ENCODE results near the gene EPHB2. TPM values are rescaled to one million over a fixed set of nuclear protein-coding genes. Genes with fewer than 3 reads are reported as not detected.

EPHB2 gene
- total RNA-seq, 1 donor from 2014 or later = 10.7 TPM

- H3K4me3 Mint-ChIP-seq (ENCODE audit: unreplicated experiment) = no peak overlapping the region
- no peaks in the 10 kb centered on the region for H3K9me3 Mint-ChIP-seq (ENCODE audit: unreplicated experiment)
- no peaks in the 10 kb centered on the region for H3K27me3 Mint-ChIP-seq (ENCODE audit: unreplicated experiment)
- peaks cover 4% of the 10 kb centered on the region for H3K36me3 Mint-ChIP-seq (ENCODE audit: low read depth, unreplicated experiment)
- H3K27ac Mint-ChIP-seq (ENCODE audit: unreplicated experiment) = no peak overlapping the region
- DNase-seq (ENCODE audit: low spot score) = no peak
- no peak for TF ChIP-seq CTCF (IDR thresholded peaks at IDR 0.05; ENCODE audit: unreplicated experiment)
- H3K4me1 Mint-ChIP-seq (ENCODE audit: unreplicated experiment) = peaks cover 6% of the 10 kb centered on the region
These were observed 199.6 kb downstream of the EPHB2 start for GRCh38 chr1:22910286-22910685.

- no peak for DNase-seq (ENCODE audit: low spot score)
These were observed 200.5 kb downstream of the EPHB2 start for GRCh38 chr1:22910986-22911651.

GRCh38 chr1:22912311-22912710, 201.7 kb downstream of the EPHB2 start:
- Mint-ChIP-seq H3K27ac (ENCODE audit: unreplicated experiment) (no peak overlapping the region), H3K4me1 (ENCODE audit: unreplicated experiment) (peaks cover 11% of the 10 kb centered on the region), H3K9me3 (ENCODE audit: unreplicated experiment) (no peaks in the 10 kb centered on the region), H3K27me3 (ENCODE audit: unreplicated experiment) (no peaks in the 10 kb centered on the region), H3K4me3 (ENCODE audit: unreplicated experiment) (no peak overlapping the region), H3K36me3 (ENCODE audit: low read depth, unreplicated experiment) (peaks cover 4% of the 10 kb centered on the region)
- DNase-seq (ENCODE audit: low spot score) = no peak
- no peak for TF ChIP-seq CTCF (IDR thresholded peaks at IDR 0.05; ENCODE audit: unreplicated experiment)

More at GRCh38 chr1:22910986-22911651, 200.5 kb downstream of the EPHB2 start:
- no peak overlapping the region for H3K27ac Mint-ChIP-seq (ENCODE audit: unreplicated experiment)
- no peak for TF ChIP-seq CTCF (IDR thresholded peaks at IDR 0.05; ENCODE audit: unreplicated experiment)
- H3K27me3 Mint-ChIP-seq (ENCODE audit: unreplicated experiment) = no peaks in the 10 kb centered on the region
- H3K36me3 Mint-ChIP-seq (ENCODE audit: low read depth, unreplicated experiment) = peaks cover 4% of the 10 kb centered on the region
- peaks cover 11% of the 10 kb centered on the region for H3K4me1 Mint-ChIP-seq (ENCODE audit: unreplicated experiment)
- no peak overlapping the region for H3K4me3 Mint-ChIP-seq (ENCODE audit: unreplicated experiment)
- H3K9me3 Mint-ChIP-seq (ENCODE audit: unreplicated experiment) = no peaks in the 10 kb centered on the region

GRCh38 chr1:22913421-22914141, 202.9 kb downstream of the EPHB2 start:
- no peaks in the 10 kb centered on the region for H3K9me3 Mint-ChIP-seq (ENCODE audit: unreplicated experiment)
- H3K4me1 Mint-ChIP-seq (ENCODE audit: unreplicated experiment) = peaks cover 11% of the 10 kb centered on the region
- no peak for TF ChIP-seq CTCF (IDR thresholded peaks at IDR 0.05; ENCODE audit: unreplicated experiment)
- no peak for DNase-seq (ENCODE audit: low spot score)
- H3K4me3 Mint-ChIP-seq (ENCODE audit: unreplicated experiment) = no peak overlapping the region
- no peaks in the 10 kb centered on the region for H3K27me3 Mint-ChIP-seq (ENCODE audit: unreplicated experiment)
- H3K27ac Mint-ChIP-seq (ENCODE audit: unreplicated experiment) = no peak overlapping the region
- H3K36me3 Mint-ChIP-seq (ENCODE audit: low read depth, unreplicated experiment) = no peaks in the 10 kb centered on the region

- Mint-ChIP-seq H3K4me3 (ENCODE audit: unreplicated experiment) (no peak overlapping the region), H3K9me3 (ENCODE audit: unreplicated experiment) (no peaks in the 10 kb centered on the region), H3K27me3 (ENCODE audit: unreplicated experiment) (no peaks in the 10 kb centered on the region), H3K4me1 (ENCODE audit: unreplicated experiment) (peaks cover 11% of the 10 kb centered on the region), H3K36me3 (ENCODE audit: low read depth, unreplicated experiment) (no peaks in the 10 kb centered on the region), H3K27ac (ENCODE audit: unreplicated experiment) (no peak overlapping the region)
- no peak for DNase-seq (ENCODE audit: low spot score)
- TF ChIP-seq CTCF (IDR thresholded peaks at IDR 0.05; ENCODE audit: unreplicated experiment) = no peak
These were observed 203.5 kb downstream of the EPHB2 start for GRCh38 chr1:22914156-22914555.

Data from endothelial cell (in vitro differentiated cells).